MCF 10A (cell line): Measurements from ENCODE around the gene CST5. TPM values are rescaled to one million over a fixed set of nuclear protein-coding genes. Genes with fewer than 3 reads are reported as not detected.
"Not testable (repeated sequence)": the region's sequence is repeated elsewhere in the genome, so short reads cannot be mapped to it uniquely, and the experiment has no call there.

ENCODE experiments used
- BruUV-seq: library from RNA; stranded (reverse); fragments of 400-500 nt; replicated peaks from 2 replicates; lab custom pipeline; 2021; lab: Mats Ljungman, UMichigan
- CTCF ChIA-PET: fragments of 300-600 bp; sonication (Branson Sonifier 250); formaldehyde crosslinking; extraction: SDS; loops from one replicate; lab custom pipeline; 2021; ENCODE audit warnings: antibody characterized with exemption, inconsistent platforms; lab: Yijun Ruan, JAX
- POLR2A ChIA-PET: fragments of 300-600, 350-650 bp; sonication (Branson Sonifier 250); formaldehyde crosslinking; extraction: SDS; loops from one replicate; lab custom pipeline; 2020; ENCODE audit warnings: antibody characterized with exemption, inconsistent platforms; lab: Yijun Ruan, JAX
- DNase-seq: peaks from one replicate; pipeline ENCODE4 v3.0.0-alpha.2; 2018; ENCODE audit not compliant: unreplicated experiment
- H3K27ac Mint-ChIP-seq: one replicate; pipeline ENCODE4 v1.8.0; 2022; ENCODE audit warnings: mild to moderate bottlenecking, low read depth, mixed read lengths; ENCODE audit not compliant: unreplicated experiment
- H3K27me3 Mint-ChIP-seq: one replicate; pipeline ENCODE4 v1.8.0; 2022; ENCODE audit warnings: mixed read lengths; ENCODE audit not compliant: insufficient read depth, unreplicated experiment
- H3K36me3 Mint-ChIP-seq: one replicate; pipeline ENCODE4 v1.8.0; 2022; ENCODE audit warnings: mild to moderate bottlenecking, moderate library complexity, mixed read lengths; ENCODE audit not compliant: insufficient read depth, unreplicated experiment
- H3K4me1 Mint-ChIP-seq: one replicate; pipeline ENCODE4 v1.8.0; 2022; ENCODE audit warnings: mixed read lengths; ENCODE audit not compliant: insufficient read depth, unreplicated experiment
- H3K4me3 Mint-ChIP-seq: one replicate; pipeline ENCODE4 v1.8.0; 2022; ENCODE audit warnings: mild to moderate bottlenecking, moderate library complexity, mixed read lengths; ENCODE audit not compliant: unreplicated experiment
- H3K9me3 Mint-ChIP-seq: one replicate; pipeline ENCODE4 v1.8.0; 2022; ENCODE audit warnings: mixed read lengths; ENCODE audit not compliant: unreplicated experiment
- CTCF ChIP-seq: fragments of 200-600 bp; IDR thresholded peaks from one replicate; pipeline ENCODE4 v1.8.0; 2022; ENCODE audit warnings: antibody characterized with exemption, mild to moderate bottlenecking; ENCODE audit not compliant: unreplicated experiment
- intact Hi-C: fragments of 100-400 bp; cut with micrococcal nuclease; formaldehyde crosslinking; loops from 2 replicates; pipeline ENCODE4 v1.14.1; 2022
- total RNA-seq: library from RNA; stranded (reverse); gene quantifications from 2 replicates; pipeline ENCODE4 v1.2.3, GENCODE V29; 2022

The CST5 gene
- total RNA-seq, 1 experiment from 2014 or later = not detected

DNA sequence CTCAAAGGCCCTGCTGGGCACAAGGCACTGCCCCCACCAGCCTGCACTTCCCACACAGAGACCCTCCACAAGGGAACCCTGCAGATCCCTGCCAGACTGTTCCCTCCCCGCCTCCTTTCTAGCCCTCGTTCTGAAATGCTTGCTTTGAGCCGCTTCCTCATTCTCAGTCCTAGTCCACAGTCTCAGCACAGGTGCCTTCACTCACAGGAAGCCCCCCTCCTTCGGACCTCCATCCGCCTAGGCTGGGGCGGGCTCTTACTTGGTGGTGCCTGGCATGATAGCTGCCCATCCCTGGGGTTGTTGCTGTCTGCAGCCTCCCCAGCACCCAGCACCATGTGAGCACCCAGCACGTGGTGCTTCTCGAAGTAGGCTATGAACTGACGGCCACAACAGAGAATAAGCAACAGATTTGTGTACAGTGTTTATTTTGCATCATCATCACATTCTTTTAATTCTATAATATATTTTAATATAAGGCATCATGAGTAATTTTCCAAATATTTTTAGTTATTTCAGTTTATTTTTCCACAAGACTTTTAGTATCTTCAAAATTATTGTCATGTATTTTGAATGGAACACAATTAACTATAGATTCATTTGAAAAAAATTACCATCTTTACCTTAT lies 12.3 kb downstream of the CST5 start:
- H3K4me3 Mint-ChIP-seq = no peak overlapping the region
- DNase-seq = no peak
- H3K36me3 Mint-ChIP-seq = no peaks in the 10 kb centered on the region
- no peaks in the 10 kb centered on the region for H3K4me1 Mint-ChIP-seq
- intact Hi-C loops = no loop called here
- no peak overlapping the region for H3K27ac Mint-ChIP-seq
- ChIA-PET POLR2A (no interaction called here), CTCF (interaction anchor here (0.7 kb wide), 1 partner anchor 22 kb away, joined by 3 read pairs; no protein-coding TSS in a partner anchor)
- H3K9me3 Mint-ChIP-seq = peaks cover 38% of the 10 kb centered on the region
- TF ChIP-seq CTCF = no peak
- no peaks in the 10 kb centered on the region for H3K27me3 Mint-ChIP-seq
- BruUV-seq = no TSS peak

- CTCF ChIA-PET, H3K36me3 Mint-ChIP-seq, POLR2A ChIA-PET, intact Hi-C loops, H3K4me1 Mint-ChIP-seq, H3K4me3 Mint-ChIP-seq, H3K27me3 Mint-ChIP-seq, BruUV-seq, H3K27ac Mint-ChIP-seq, DNase-seq: not testable (repeated sequence)
- H3K9me3 Mint-ChIP-seq = peaks cover 16% of the 10 kb centered on the region
Measured at GRCh38 chr20:23860771-23861170, 18.8 kb downstream of the CST5 start.

- Mint-ChIP-seq H3K36me3 (no peaks in the 10 kb centered on the region), H3K27ac (no peak overlapping the region), H3K9me3 (peaks cover 15% of the 10 kb centered on the region), H3K4me1 (no peaks in the 10 kb centered on the region), H3K27me3 (no peaks in the 10 kb centered on the region), H3K4me3 (no peak overlapping the region)
- no TSS peak for BruUV-seq
- intact Hi-C loops = no loop called here
- POLR2A ChIA-PET = no interaction called here
- CTCF ChIA-PET = no interaction called here
- no peak for TF ChIP-seq CTCF
- no peak for DNase-seq
Measured at GRCh38 chr20:23857962-23858595, 21.5 kb downstream of the CST5 start.

DNA sequence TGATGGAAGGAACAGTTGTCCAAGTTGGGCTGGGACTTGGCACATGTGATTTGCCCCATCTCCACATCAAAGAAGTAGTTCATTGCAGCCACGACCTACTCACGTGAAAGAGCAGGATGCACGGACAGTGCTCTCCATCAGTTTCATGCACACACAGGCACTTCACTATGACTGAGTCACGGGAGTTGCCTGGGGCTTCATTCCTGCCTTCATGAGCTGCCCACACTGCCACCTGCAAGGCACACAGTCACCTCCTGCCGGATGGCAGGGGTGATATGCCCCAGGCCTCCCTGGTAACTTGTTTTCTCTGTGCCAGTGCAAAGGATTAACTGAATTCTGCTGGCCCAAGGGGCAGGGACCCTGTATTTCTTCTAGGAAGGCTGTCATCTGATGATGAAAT lies 22.8 kb downstream of the CST5 start:
- TF ChIP-seq CTCF = no peak
- DNase-seq = no peak
- ChIA-PET CTCF (interaction anchor here (0.7 kb wide), 1 partner anchor 1517 kb away, joined by 3 read pairs; no protein-coding TSS in a partner anchor), POLR2A (no interaction called here)
- Mint-ChIP-seq H3K27me3 (no peaks in the 10 kb centered on the region), H3K4me3 (no peak overlapping the region), H3K27ac (no peak overlapping the region), H3K9me3 (peaks cover 22% of the 10 kb centered on the region), H3K4me1 (no peaks in the 10 kb centered on the region), H3K36me3 (no peaks in the 10 kb centered on the region)
- no TSS peak for BruUV-seq
- intact Hi-C loops = no loop called here
